HG03342 (cell line): ENCODE data around the gene KDM5C.

Experiments used
- ATAC-seq: cut with Tn5 transposase; IDR thresholded peaks from one replicate; pipeline ENCODE4 v1.9.1; 2021; ENCODE audit warnings: mild to moderate bottlenecking, moderate library complexity; ENCODE audit not compliant: unreplicated experiment

KDM5C gene

GRCh38 chrX:53224860-53225797, at the start of gene KDM5C:
KDM5C (minus strand) TSS chrX:53225207; CDS start chrX:53224889, 318 bp downstream.
- peak; percentile 81 for ATAC-seq

DNA sequence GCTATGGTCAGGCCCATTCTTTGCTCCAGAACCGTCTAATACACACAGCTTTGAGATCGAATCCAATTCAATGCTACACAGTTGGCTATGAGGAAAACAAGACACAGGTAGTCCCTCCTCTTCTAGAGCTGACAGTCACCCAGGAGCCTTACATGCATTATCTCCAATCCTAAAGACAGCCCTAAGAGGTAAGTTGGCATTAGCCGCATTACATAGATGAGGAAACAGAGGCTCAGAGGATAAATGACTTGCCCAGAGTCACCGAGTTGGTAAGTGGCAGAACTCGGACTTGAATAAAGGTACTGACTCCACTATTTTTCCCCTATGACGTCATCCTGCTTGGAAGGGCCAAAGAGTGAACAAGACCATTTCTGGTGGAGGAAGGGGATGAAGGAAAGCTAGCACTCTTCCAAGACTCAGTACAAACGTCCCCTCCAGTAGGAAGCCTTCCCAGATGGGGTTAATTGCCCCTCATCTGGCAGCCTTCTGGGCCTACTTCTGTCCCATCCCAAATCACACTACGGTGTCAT, 47.9 kb upstream of the KDM5C start:
- no peak for ATAC-seq

GRCh38 chrX:53269536-53270107, 44.6 kb upstream of the KDM5C start:
- no peak for ATAC-seq

DNA sequence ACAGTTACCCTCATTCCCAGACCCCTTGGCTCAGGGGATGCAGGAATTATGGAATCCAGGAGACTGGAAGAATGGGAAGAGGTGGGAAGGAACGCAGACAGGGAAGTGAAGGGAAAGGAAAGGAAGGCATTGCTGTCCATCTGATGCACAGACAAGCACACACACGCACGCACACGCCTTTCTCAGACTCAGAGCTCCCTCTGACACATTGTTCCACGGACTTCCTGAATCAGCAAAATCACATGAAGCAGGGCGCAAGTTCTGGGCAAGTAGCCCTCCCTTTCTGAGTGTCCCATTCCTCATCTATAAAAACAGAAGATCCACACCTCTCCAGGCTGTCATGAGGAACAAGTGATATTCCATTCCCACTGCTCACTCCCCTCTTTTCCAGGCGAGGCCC, 43.2 kb upstream of the KDM5C start:
- ATAC-seq, result no peak

DNA sequence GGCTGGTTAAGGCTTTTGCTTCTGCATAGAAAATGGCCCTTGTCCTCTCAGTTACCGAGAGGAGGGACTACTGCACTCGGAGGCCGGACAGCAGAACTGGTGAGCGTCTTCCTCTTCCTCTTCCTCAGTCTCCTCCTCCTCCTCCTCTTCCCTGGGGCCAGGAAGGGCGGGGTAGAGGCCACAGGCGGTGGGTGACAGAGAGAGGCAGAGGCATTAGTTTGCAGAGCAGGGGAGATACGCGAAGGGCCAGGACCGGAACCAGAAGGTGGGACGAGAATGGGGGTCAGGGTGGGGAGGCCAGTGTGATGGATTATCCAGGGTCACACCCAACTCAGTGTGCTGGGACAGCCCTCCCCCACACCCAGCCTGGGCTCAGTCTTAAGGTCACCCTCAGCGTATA, 41.9 kb upstream of the KDM5C start:
- no peak for ATAC-seq

GRCh38 chrX:53265771-53266574, 41.0 kb upstream of the KDM5C start:
- ATAC-seq, result no peak

DNA sequence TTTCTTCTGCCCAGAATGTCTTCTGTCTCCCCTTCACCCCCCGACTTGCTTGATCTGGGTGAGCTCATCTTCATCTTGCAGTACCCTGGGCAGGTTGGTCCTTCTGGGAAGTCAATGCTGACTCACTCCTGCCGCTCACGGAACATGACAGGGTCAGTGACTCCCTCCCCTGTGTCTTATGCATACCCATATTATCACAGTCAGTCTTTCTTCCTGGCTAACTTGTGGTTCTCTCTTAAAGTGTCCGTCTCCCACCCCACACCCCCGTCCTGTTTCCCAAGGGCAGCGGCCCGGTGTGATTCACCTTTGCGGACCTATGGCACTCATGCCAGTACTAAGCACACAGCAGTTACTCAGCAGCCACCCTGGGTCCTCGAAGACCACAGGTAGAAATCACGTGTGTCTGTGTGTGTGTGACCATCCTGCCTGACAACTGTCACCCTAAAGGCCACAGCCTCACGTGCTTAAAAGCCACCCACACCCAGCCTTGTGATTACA, 38.6 kb upstream of the KDM5C start:
- no peak for ATAC-seq

DNA sequence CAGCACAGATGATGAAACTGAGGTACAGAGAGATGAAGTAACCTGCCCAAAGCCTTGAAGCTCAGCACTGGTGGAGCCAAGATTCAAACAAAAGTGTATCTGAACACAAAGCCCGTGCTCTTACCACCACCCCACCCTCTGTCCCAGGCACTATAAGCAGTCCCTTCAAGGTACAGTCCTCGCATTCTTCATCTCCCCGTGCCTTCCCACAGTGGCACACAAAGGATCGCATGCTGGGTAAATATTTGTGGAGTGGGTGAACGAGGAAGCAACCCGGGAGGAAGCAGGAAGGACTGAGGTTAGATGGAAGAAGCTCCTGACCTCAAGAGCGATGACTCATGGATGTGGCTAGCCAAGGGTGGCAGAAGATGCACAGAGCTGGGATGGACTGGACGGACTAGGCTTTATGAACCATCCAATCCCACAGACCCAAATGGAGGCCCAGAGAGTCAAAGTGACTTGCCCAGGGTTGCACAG, 37.9 kb upstream of the KDM5C start:
- no peak for ATAC-seq

GRCh38 chrX:53262189-53262917, 37.3 kb upstream of the KDM5C start:
- no peak for ATAC-seq

- no peak for ATAC-seq
These were observed 36.5 kb upstream of the KDM5C start for GRCh38 chrX:53261355-53261972.

DNA sequence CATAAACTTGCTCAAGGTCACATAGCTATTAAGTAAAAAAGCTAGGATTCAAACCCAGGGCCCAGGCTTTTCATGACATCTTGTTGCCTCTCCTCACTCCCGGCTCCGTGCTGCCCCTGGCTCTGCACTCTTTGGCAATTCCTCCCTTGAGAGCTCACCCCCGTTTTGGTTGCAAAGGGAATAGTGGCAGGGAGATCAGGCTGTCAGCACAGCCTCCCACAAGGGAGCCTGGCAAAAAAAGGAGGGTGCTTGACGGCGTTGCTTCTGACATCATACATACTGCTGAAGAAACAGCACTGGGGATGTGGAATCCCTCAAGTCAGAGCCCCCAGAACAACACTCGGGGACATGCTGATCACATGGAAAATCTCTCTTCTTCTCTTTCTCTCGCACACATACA, 35.8 kb upstream of the KDM5C start:
- no peak for ATAC-seq

- no peak for ATAC-seq
These were observed 32.8 kb upstream of the KDM5C start for GRCh38 chrX:53257670-53258423.

GRCh38 chrX:53257166-53257565, 32.2 kb upstream of the KDM5C start:
- no peak for ATAC-seq

DNA sequence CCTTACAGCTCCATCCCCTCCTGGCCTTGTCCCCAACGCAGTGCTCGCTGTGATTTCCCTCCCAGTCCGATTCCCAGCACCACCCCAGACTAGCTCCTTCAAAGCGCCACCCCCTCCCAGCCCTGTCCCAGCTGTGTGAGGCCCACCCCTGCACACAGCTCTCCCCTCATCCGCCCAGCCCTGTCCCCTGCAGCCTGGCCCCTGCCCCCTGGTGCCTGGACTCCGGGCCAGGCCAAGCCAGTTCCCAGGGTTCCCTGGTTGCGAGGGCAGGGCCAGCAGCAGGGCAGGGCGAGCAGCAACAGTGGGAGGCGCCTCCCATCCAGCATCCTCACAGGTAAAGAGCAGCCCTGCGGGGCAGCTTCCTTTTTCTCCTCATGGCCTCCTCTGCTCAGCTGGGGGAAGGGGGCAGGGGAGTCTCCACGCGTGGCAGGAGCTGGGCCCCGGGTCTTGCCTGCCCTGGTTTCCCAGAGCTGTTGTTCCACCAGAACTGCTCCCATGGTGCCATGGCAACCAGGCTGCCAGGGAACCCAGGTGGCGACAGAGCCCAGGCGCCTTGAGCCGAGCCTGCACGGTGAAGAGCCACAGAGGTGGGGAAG, 31.5 kb upstream of the KDM5C start:
- ATAC-seq, result no peak

DNA sequence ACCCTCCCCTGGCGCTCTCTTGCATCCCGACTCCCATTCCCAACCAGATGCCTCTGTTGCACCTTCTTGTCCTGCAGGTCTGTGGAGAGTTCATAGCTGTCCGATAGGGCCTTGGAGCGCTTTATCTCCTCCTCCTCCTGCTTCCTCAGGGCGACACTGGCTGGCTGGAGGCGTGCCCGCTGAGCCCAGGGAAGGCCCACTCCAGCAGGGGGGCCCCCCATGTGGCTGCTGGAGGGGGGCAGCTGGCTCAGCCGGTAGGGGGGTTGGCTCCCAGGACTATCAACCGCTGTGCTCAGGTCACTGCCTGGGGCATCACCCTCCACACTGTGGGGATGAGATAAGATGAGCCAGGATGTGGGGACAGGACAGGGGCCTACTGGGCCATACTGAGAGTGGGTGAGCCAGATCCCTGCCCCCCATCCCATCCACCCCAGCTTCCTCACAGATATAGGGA, 30.8 kb upstream of the KDM5C start:
- no peak for ATAC-seq

- no peak for ATAC-seq
These were observed 29.8 kb upstream of the KDM5C start for GRCh38 chrX:53254570-53255461.

- no peak for ATAC-seq
These were observed 28.4 kb upstream of the KDM5C start for GRCh38 chrX:53253293-53254020.
